Measurements from ENCODE around the gene GAN.

GRCh38 chr16:81327011-81327410 is 12.2 kb downstream of the GAN start:
- no peak for TF ChIP-seq CTCF (IDR thresholded peaks at IDR 0.05; ENCODE audit: low read depth, low read length)
- no peak for TF ChIP-seq EZH2phosphoT487 (IDR thresholded peaks at IDR 0.05; ENCODE audit: low read depth)

All from OCI-LY3 (cell line).